Measurements from ENCODE around the gene NKAIN1. TPM values are rescaled to one million over a fixed set of nuclear protein-coding genes. Genes with fewer than 3 reads are reported as not detected.

Gene NKAIN1
- total and polyA plus RNA-seq, 2 donors (not counting 1 experiment from before 2014, with no cell fraction given), result not detected

- WGBS (ENCODE audit: insufficient coverage), result 75% methylated on average over 2 of the region's 5 CpGs
Observed at GRCh38 chr1:31193729-31194128, 46.0 kb downstream of the NKAIN1 start.

GRCh38 chr1:31191281-31191680 is 48.4 kb downstream of the NKAIN1 start:
- ChIA-PET POLR2A (no interaction called here), CTCF (interaction anchor here (1.0 to 1.3 kb wide), 2 partner anchors 10 to 231 kb away, joined by 3 to 5 read pairs; no protein-coding TSS in a partner anchor)
- intact Hi-C loops (cut with micrococcal nuclease), result no loop called here
- no peak overlapping the region for H2AFZ ChIP-seq (ENCODE audit: insufficient read depth, low read depth, low read length, poor library complexity, severe bottlenecking)
- no peaks in the 10 kb centered on the region for H4K20me1 ChIP-seq (ENCODE audit: control insufficient read depth, insufficient read depth, low read length, poor library complexity, severe bottlenecking)
- no peaks in the 10 kb centered on the region for H3K4me1 ChIP-seq (ENCODE audit: control insufficient read depth in 2 of 2, insufficient read depth in 2 of 2, low read length in 2 of 2)
- no peak for DNase-seq
- H3K4me2 ChIP-seq (replicated peaks; ENCODE audit: low read depth, low read length, poor library complexity, severe bottlenecking), result no peak overlapping the region
- no peaks in the 10 kb centered on the region for H3K9me3 Mint-ChIP-seq (ENCODE audit: insufficient read depth)
- WGBS (ENCODE audit: insufficient coverage), result no CpG with 5 or more reads among the region's 1 CpG
- H3K4me3 ChIP-seq (ENCODE audit: control extremely low read depth in 1 of 5, extremely low read depth in 1 of 5, insufficient read depth in 1 of 5, low read depth in 2 of 5, low read length in 4 of 5), result no peak overlapping the region
- no peak for ATAC-seq (ENCODE audit: low read depth)
- H3K27ac Mint-ChIP-seq, result no peak overlapping the region
- no peaks in the 10 kb centered on the region for H3K79me2 ChIP-seq (ENCODE audit: control insufficient read depth, insufficient read depth, low read length)
- no peaks in the 10 kb centered on the region for H3K27me3 ChIP-seq (replicated peaks in 1 of 4; ENCODE audit: control extremely low read depth in 1 of 4, control insufficient read depth in 3 of 4, insufficient read depth in 4 of 4, low read length in 3 of 4)
- no peak overlapping the region for H3K4me3 Mint-ChIP-seq
- H3K36me3 ChIP-seq (replicated peaks in 1 of 2; ENCODE audit: control extremely low read depth in 1 of 2, control insufficient read depth in 1 of 2, extremely low read depth in 1 of 2, insufficient read depth in 2 of 2, low read length in 1 of 2), result no peaks in the 10 kb centered on the region
- H3K4me1 Mint-ChIP-seq, result no peaks in the 10 kb centered on the region
- H3K9ac ChIP-seq (ENCODE audit: low read length), result no peak overlapping the region
- no peaks in the 10 kb centered on the region for H3K9me3 ChIP-seq (ENCODE audit: control extremely low read depth in 1 of 3, control insufficient read depth in 2 of 3, insufficient read depth in 1 of 3, low read length in 2 of 3)
- H3K27me3 Mint-ChIP-seq, result peaks cover 13% of the 10 kb centered on the region
- no peak overlapping the region for H3K27ac ChIP-seq (ENCODE audit: low read length in 2 of 2)
- TF ChIP-seq EZH2 (IDR thresholded peaks at IDR 0.05; ENCODE audit: borderline replicate concordance, insufficient read depth, low read depth, low read length, poor library complexity, severe bottlenecking) (no peak), CTCF (IDR thresholded peaks at IDR 0.05) (no peak)

More at GRCh38 chr1:31193729-31194128, 46.0 kb downstream of the NKAIN1 start:
- Mint-ChIP-seq H3K27ac (no peak overlapping the region), H3K27me3 (peaks cover 8% of the 10 kb centered on the region), H3K4me1 (no peaks in the 10 kb centered on the region), H3K9me3 (ENCODE audit: insufficient read depth) (no peaks in the 10 kb centered on the region), H3K4me3 (no peak overlapping the region)
- no peaks in the 10 kb centered on the region for H3K4me1 ChIP-seq (ENCODE audit: control insufficient read depth in 2 of 2, insufficient read depth in 2 of 2, low read length in 2 of 2)
- POLR2A ChIA-PET, result no interaction called here
- no peak overlapping the region for H3K4me2 ChIP-seq (replicated peaks; ENCODE audit: low read depth, low read length, poor library complexity, severe bottlenecking)
- TF ChIP-seq CTCF (IDR thresholded peaks at IDR 0.05) (no peak), EZH2 (IDR thresholded peaks at IDR 0.05; ENCODE audit: borderline replicate concordance, insufficient read depth, low read depth, low read length, poor library complexity, severe bottlenecking) (no peak)
- H3K4me3 ChIP-seq (ENCODE audit: control extremely low read depth in 1 of 5, extremely low read depth in 1 of 5, insufficient read depth in 1 of 5, low read depth in 2 of 5, low read length in 4 of 5), result no peak overlapping the region
- H2AFZ ChIP-seq (ENCODE audit: insufficient read depth, low read depth, low read length, poor library complexity, severe bottlenecking), result no peak overlapping the region
- H3K79me2 ChIP-seq (ENCODE audit: control insufficient read depth, insufficient read depth, low read length), result no peaks in the 10 kb centered on the region
- H3K27ac ChIP-seq (ENCODE audit: low read length in 2 of 2), result no peak overlapping the region
- H3K9ac ChIP-seq (ENCODE audit: low read length), result no peak overlapping the region
- CTCF ChIA-PET, result interaction anchor here (1.3 kb wide), 1 partner anchor 355 kb away, joined by 3 read pairs; no protein-coding TSS in a partner anchor
- intact Hi-C loops (cut with micrococcal nuclease), result no loop called here
- DNase-seq (no peak), ATAC-seq (ENCODE audit: low read depth) (no peak)
- H4K20me1 ChIP-seq (ENCODE audit: control insufficient read depth, insufficient read depth, low read length, poor library complexity, severe bottlenecking), result no peaks in the 10 kb centered on the region
- H3K9me3 ChIP-seq (ENCODE audit: control extremely low read depth in 1 of 3, control insufficient read depth in 2 of 3, insufficient read depth in 1 of 3, low read length in 2 of 3), result no peaks in the 10 kb centered on the region
- no peaks in the 10 kb centered on the region for H3K27me3 ChIP-seq (replicated peaks in 1 of 4; ENCODE audit: control extremely low read depth in 1 of 4, control insufficient read depth in 3 of 4, insufficient read depth in 4 of 4, low read length in 3 of 4)
- H3K36me3 ChIP-seq (replicated peaks in 1 of 2; ENCODE audit: control extremely low read depth in 1 of 2, control insufficient read depth in 1 of 2, extremely low read depth in 1 of 2, insufficient read depth in 2 of 2, low read length in 1 of 2), result no peaks in the 10 kb centered on the region
